ENCODE results near the gene FAM193A. TPM values are rescaled to one million over a fixed set of nuclear protein-coding genes. Genes with fewer than 3 reads are reported as not detected.
"Not testable (repeated sequence)": the region's sequence is repeated elsewhere in the genome, so short reads cannot be mapped to it uniquely, and the experiment has no call there.

FAM193A gene
- total RNA-seq: 13.9 and 15.2 TPM in 2 replicates
- 12.9 TPM for polyA plus RNA-seq (2012)

DNA sequence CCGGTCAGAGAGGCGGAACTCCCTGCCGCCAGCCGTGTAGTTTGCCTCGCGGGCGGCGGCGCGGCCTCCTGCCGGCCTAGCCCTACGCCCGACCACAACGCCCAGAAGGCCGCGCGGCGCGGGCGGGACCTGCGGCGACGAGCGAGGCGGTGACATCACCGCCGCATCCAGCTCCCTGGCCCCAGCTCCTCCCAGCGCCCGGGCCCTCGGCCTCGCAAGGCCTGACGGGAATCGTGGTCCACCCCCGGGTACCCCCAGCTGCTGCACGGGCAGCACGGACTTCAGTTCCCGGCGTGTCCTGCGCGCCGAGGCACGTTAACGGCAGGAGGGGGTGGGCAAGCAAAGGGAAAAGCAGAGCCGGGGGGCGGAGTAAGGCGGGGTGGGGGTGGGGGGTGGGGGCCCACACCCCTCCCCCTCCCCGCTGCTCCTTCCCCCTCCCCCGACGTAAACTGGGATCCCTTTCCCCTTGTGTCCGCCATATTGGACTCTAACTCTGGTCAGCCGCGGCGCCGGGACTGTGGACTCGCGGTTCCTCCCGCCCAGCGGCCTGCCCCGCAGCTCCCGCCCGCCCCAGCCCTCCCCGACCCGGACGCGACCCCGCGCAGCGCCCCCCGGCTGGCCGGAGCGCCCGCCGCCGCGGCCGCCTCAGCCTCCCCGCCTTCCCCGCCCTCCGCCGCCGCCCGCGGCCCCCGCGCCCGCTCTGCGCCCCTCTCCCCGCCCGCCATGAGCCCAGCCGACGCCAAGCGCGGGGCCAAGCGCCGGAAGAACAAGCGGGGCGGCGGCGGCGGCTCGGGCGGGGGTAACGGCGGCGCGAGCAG, at the start of gene FAM193A:
FAM193A (plus strand) TSS at position 455 of the 818 bp plus-strand sequence; CDS start at position 724, 269 bp downstream.
- DNase-seq (ENCODE audit: low read depth): peak; percentile 100

DNA sequence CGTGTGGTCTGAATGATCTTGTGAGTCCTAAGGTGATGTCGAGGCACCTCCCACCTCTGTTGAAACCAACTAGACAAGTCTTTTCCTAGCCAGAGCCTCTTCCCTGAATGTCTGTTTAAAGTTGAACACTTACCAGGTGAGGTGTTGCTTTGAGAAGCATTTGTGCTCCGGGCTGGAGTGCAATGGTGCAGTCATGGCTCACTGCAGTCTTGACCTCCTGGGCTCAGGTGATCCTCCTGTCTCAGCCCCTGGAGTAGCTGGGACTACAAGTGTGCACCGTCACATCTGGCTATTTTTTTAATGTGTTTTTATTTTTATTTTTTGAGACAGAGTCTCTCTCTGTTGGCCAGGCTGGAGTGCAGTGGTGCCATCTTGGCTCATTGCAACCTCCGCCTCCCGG, 49.5 kb upstream of the FAM193A start:
- DNase-seq (ENCODE audit: low read depth): no peak

DNA sequence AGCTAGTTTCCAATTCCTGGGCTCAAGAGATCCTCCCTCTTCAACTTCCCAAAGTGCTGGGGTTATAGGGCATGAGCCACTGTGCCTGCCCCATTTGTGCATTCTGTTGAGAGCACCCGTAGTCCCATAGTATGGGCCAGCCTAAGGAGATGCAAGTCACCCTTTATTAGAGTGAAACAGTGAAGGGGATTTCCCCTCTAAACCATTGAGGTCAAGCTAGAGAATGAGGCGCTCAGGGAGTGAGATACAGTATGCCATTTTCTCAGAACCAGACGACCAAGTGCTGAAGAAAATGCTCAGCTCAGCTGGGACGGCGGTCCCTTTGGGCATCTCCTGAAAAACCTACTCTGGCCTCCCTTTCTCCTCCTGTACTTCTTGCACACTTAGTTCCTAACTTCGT, 48.8 kb upstream of the FAM193A start:
- DNase-seq (ENCODE audit: low read depth): no peak

- no peak for DNase-seq (ENCODE audit: low read depth)
These were observed 47.2 kb upstream of the FAM193A start for GRCh38 chr4:2489081-2489805.

GRCh38 chr4:2489841-2490552, 46.5 kb upstream of the FAM193A start:
- DNase-seq (ENCODE audit: low read depth): no peak

DNA sequence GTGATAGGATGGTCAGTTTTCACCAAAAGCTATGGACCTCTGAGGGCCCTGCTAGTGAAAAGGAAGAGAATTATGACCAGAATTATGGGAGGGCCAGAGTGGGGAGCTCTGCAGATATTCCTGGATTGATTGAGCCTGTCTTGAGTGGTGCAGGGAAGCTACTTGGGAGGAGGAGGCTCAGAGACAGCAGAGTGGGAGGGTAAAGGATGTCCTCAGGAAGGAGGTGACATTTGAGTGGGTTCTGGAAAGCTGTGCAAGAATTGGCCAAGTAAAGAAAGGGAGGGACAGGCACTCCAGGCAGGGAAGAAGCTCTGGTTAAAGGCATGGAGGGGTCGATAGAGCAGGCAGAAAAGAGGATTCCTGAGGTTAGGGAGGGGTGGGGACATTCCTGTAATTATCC, 43.5 kb upstream of the FAM193A start:
- DNase-seq (ENCODE audit: low read depth): no peak

- DNase-seq (ENCODE audit: low read depth): no peak
These were observed 41.5 kb upstream of the FAM193A start for GRCh38 chr4:2494992-2495391.

GRCh38 chr4:2497324-2497723, 39.1 kb upstream of the FAM193A start:
- DNase-seq (ENCODE audit: low read depth): no peak

DNA sequence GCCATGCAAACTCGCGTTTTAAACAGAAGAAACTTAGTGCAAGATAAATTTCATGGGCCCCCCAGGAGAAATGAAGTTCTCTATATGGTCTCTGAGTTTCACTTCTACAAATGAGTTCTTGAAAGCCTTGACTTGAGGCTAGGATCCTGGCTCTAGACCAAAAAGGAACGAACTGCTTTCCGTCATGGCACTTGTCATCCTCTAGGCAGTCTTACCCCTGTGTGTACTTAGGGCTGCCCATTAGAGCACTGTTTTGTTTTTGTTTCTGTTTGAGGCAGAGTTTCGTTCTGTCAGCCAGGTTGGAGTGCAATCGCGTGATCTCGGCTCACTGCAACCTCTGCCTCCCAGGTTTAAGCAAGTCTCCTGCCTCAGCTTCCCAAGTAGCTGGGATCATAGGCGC, 38.5 kb upstream of the FAM193A start:
- no peak for DNase-seq (ENCODE audit: low read depth)

GRCh38 chr4:2500547-2500946, 35.9 kb upstream of the FAM193A start:
- peak; percentile 26 for DNase-seq (ENCODE audit: low read depth)

GRCh38 chr4:2501034-2501594, 35.3 kb upstream of the FAM193A start:
- DNase-seq (ENCODE audit: low read depth): no peak

GRCh38 chr4:2503809-2504208, 32.6 kb upstream of the FAM193A start:
- DNase-seq (ENCODE audit: low read depth): no peak

DNA sequence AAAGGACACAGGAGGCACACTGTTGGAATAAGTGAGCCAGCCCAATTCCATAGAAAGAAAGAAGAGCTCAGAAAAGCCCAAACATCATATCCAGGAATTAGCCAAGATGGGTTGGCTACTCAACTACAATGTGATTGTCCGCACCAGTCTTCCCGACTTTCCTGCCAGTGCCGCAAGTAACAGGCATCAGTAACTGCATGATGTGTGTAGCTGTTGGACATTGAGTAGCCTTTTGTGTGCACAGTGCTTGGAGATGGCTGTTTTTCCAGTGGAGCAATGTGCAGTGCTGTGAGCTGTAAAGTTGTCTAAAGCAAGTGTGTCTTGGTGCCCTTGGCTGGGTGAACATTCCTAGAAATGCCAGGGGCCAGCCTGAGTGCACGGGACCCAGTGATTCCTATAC, 29.2 kb upstream of the FAM193A start:
- no peak for DNase-seq (ENCODE audit: low read depth)

GRCh38 chr4:2507855-2508254, 28.6 kb upstream of the FAM193A start:
- DNase-seq (ENCODE audit: low read depth): no peak

GRCh38 chr4:2510351-2511259, 25.8 kb upstream of the FAM193A start:
- no peak for DNase-seq (ENCODE audit: low read depth)

DNA sequence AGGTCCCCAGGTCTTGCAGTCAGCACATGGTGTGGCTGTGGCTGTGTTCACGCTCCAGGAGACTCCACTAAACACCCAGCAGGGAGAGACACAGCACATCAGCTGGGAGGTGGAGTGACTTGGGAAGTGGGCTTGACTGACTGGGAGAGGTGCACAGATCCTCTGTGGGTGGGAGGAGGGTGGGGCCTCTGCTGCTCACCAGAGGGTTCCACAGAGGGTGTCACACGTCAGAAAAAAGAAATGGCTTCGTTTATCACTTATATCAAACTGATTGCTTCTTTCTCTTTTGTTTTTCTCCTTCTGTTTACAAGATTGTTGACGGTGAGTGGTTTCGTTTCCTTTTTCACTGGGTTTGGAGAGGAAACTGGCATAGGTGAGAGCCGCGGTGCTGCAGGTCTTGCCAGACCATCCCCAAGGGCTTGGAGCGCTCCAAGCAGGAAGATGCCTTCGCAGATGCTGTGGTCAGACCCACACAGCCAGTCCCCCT, 24.8 kb upstream of the FAM193A start:
- no peak for DNase-seq (ENCODE audit: low read depth)

DNA sequence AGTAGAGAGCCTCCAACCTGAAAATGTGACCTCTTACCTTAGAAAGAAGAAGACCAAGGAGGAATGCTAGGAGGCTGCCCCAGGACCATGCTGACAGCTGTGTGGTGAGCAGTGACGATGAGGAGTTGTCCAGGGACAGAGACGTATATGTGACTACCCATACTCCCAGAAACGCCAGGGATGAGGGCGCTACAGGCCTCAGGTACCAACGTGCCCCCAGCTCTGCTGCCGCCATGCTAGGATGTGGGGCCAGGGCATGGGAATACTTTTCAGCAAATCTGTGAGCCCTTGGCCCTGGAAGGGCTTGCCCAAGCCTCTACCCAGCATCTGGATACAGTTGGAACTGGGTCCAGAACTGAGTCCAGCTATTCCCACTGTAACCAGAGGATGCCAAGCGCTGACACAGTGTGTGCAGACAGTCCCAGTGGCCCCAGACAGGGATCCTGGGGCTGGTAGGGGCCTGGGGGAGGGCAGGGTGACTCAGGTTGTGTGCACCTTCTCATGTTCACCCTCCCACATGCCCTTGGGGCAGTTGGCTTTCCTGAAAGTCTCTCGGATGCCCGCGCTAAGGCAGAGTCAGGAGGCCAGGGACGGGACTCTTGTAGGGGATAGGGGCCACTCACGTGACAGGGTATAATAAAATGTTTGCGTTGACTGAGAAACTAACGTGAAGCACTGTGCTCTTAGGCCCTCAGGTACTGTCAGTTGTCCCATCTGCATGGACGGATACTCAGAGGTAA, 23.9 kb upstream of the FAM193A start:
- no peak for DNase-seq (ENCODE audit: low read depth)

- DNase-seq (ENCODE audit: low read depth): not testable (repeated sequence)
These were observed 22.3 kb upstream of the FAM193A start for GRCh38 chr4:2514193-2514592.

- not testable (repeated sequence) for DNase-seq (ENCODE audit: low read depth)
These were observed 21.5 kb upstream of the FAM193A start for GRCh38 chr4:2514944-2515343.
